ENCODE results near the gene RHOV. TPM values are rescaled to one million over a fixed set of nuclear protein-coding genes. Genes with fewer than 3 reads are reported as not detected.

RHOV gene
- polyA plus RNA-seq, 1 donor from 2014 or later, result 2.8 TPM

- Histone ChIP-seq H3K27me3 (ENCODE audit: insufficient read depth, low read depth, low read length) (no peaks in the 10 kb centered on the region), H3K9ac (ENCODE audit: low read length) (no peak overlapping the region), H2AFZ (ENCODE audit: low read depth, low read length) (no peak overlapping the region), H3K27ac (ENCODE audit: low read length) (no peak overlapping the region), H4K20me1 (ENCODE audit: insufficient read depth) (no peaks in the 10 kb centered on the region), H3K4me2 (ENCODE audit: low read length) (no peak overlapping the region), H3K4me3 (ENCODE audit: low read length) (no peak overlapping the region), H3K79me2 (replicated peaks; ENCODE audit: insufficient read depth, low read length) (no peaks in the 10 kb centered on the region), H3K9me2 (ENCODE audit: insufficient read depth, low read length) (no peaks in the 10 kb centered on the region), H3F3A (ENCODE audit: insufficient read depth, low read length, poor library complexity, severe bottlenecking) (no peaks in the 10 kb centered on the region), H3K36me3 (ENCODE audit: insufficient read depth, low read length) (no peaks in the 10 kb centered on the region), H3K9me3 (ENCODE audit: low read length) (no peaks in the 10 kb centered on the region)
- TF ChIP-seq EP300 (conservative IDR thresholded peaks at IDR 0.05; ENCODE audit: poor library complexity, severe bottlenecking) (no peak), POLR2AphosphoS5 (IDR thresholded peaks at IDR 0.05) (no peak), MXI1 (conservative IDR thresholded peaks at IDR 0.05; ENCODE audit: poor library complexity, severe bottlenecking) (no peak), CTCF (IDR thresholded peaks at IDR 0.05; ENCODE audit: poor library complexity, severe bottlenecking) (no peak), TAF1 (IDR thresholded peaks at IDR 0.05; ENCODE audit: low read depth) (no peak), EZH2 (IDR thresholded peaks at IDR 0.05; ENCODE audit: borderline replicate concordance, insufficient read depth, low read length, poor library complexity, severe bottlenecking) (no peak), REST (IDR thresholded peaks at IDR 0.05; ENCODE audit: borderline replicate concordance) (no peak), RAD21 (conservative IDR thresholded peaks at IDR 0.05) (no peak), SMC3 (conservative IDR thresholded peaks at IDR 0.05; ENCODE audit: poor library complexity) (no peak)
These were observed 18.3 kb downstream of the RHOV start for GRCh38 chr15:40855706-40856234.

- TF ChIP-seq MXI1 (conservative IDR thresholded peaks at IDR 0.05; ENCODE audit: poor library complexity, severe bottlenecking), result no peak
- no peak for TF ChIP-seq SMC3 (conservative IDR thresholded peaks at IDR 0.05; ENCODE audit: poor library complexity)
- TF ChIP-seq RAD21 (conservative IDR thresholded peaks at IDR 0.05), result no peak
- TF ChIP-seq REST (IDR thresholded peaks at IDR 0.05; ENCODE audit: borderline replicate concordance), result no peak
- TF ChIP-seq EP300 (conservative IDR thresholded peaks at IDR 0.05; ENCODE audit: poor library complexity, severe bottlenecking), result no peak
- no peak for TF ChIP-seq EZH2 (IDR thresholded peaks at IDR 0.05; ENCODE audit: borderline replicate concordance, insufficient read depth, low read length, poor library complexity, severe bottlenecking)
- TF ChIP-seq TAF1 (IDR thresholded peaks at IDR 0.05; ENCODE audit: low read depth), result no peak
- no peak for TF ChIP-seq POLR2AphosphoS5 (IDR thresholded peaks at IDR 0.05)
- no peak for TF ChIP-seq CTCF (IDR thresholded peaks at IDR 0.05; ENCODE audit: poor library complexity, severe bottlenecking)
- Histone ChIP-seq H3K4me2 (ENCODE audit: low read length) (no peak overlapping the region), H3K27me3 (ENCODE audit: insufficient read depth, low read depth, low read length) (no peaks in the 10 kb centered on the region), H4K20me1 (ENCODE audit: insufficient read depth) (no peaks in the 10 kb centered on the region), H3K36me3 (ENCODE audit: insufficient read depth, low read length) (no peaks in the 10 kb centered on the region), H3K27ac (ENCODE audit: low read length) (no peak overlapping the region), H3K79me2 (replicated peaks; ENCODE audit: insufficient read depth, low read length) (no peaks in the 10 kb centered on the region), H3K9me3 (ENCODE audit: low read length) (no peaks in the 10 kb centered on the region), H3K9ac (ENCODE audit: low read length) (no peak overlapping the region), H3F3A (ENCODE audit: insufficient read depth, low read length, poor library complexity, severe bottlenecking) (no peaks in the 10 kb centered on the region), H2AFZ (ENCODE audit: low read depth, low read length) (no peak overlapping the region), H3K4me3 (ENCODE audit: low read length) (no peak overlapping the region), H3K9me2 (ENCODE audit: insufficient read depth, low read length) (no peaks in the 10 kb centered on the region)
These were observed 19.9 kb downstream of the RHOV start for GRCh38 chr15:40854161-40854560.
